ENCODE results near the gene LYPD6B.

- no peak for TF ChIP-seq GABPA (IDR thresholded peaks at IDR 0.05; ENCODE audit: low read depth)
- TF ChIP-seq CTCF (IDR thresholded peaks at IDR 0.05), result no peak
- TF ChIP-seq POLR2AphosphoS5 (IDR thresholded peaks at IDR 0.05; ENCODE audit: low read depth, low read length), result no peak
- TF ChIP-seq, protein P1, sequence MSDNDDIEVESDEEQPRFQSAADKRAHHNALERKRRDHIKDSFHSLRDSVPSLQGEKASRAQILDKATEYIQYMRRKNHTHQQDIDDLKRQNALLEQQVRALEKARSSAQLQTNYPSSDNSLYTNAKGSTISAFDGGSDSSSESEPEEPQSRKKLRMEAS (IDR thresholded peaks at IDR 0.05; ENCODE audit: low read depth), result no peak
- no peak for TF ChIP-seq CHD2 (IDR thresholded peaks at IDR 0.05; ENCODE audit: low read length, partially characterized antibody)
- TF ChIP-seq RCOR1 (IDR thresholded peaks at IDR 0.05; ENCODE audit: low read length), result peak; percentile 51; the same call in 1 of the 2 replicates
- no peak for TF ChIP-seq RFX5 (IDR thresholded peaks at IDR 0.05; ENCODE audit: low read length)
- no peak for TF ChIP-seq RXRA (IDR thresholded peaks at IDR 0.05; ENCODE audit: borderline replicate concordance, low read depth)
- no peak for TF ChIP-seq FOSL2 (IDR thresholded peaks at IDR 0.05; ENCODE audit: borderline replicate concordance, low read depth)
- no peak for TF ChIP-seq EP300 (IDR thresholded peaks at IDR 0.05; ENCODE audit: borderline replicate concordance in 1 of 2, low read depth in 1 of 2, low read length in 1 of 2)
- TF ChIP-seq RAD21 (IDR thresholded peaks at IDR 0.05; ENCODE audit: low read length), result no peak
- TF ChIP-seq NRF1 (IDR thresholded peaks at IDR 0.05; ENCODE audit: low read depth, low read length), result no peak
- TF ChIP-seq EZH2phosphoT487 (IDR thresholded peaks at IDR 0.05; ENCODE audit: borderline replicate concordance, low read depth), result no peak
- no peak for TF ChIP-seq ZBTB33 (IDR thresholded peaks at IDR 0.05; ENCODE audit: borderline replicate concordance, low read depth)
Observed at GRCh38 chr2:149221898-149222297, 183.4 kb downstream of the LYPD6B start.

All from SK-N-SH (cell line).